ENCODE results near the gene PPP1R15B.
"Not testable (repeated sequence)": the region's sequence is repeated elsewhere in the genome, so short reads cannot be mapped to it uniquely, and the experiment has no call there.

PPP1R15B gene

GRCh38 chr1:204443871-204444581, 32.4 kb upstream of the PPP1R15B start:
- DNase-seq (ENCODE audit: low spot score) (no peak), FAIRE-seq (no peak)

- no peak for FAIRE-seq
- DNase-seq (ENCODE audit: low spot score) = no peak
Measured at GRCh38 chr1:204443260-204443619, 31.6 kb upstream of the PPP1R15B start.

DNA sequence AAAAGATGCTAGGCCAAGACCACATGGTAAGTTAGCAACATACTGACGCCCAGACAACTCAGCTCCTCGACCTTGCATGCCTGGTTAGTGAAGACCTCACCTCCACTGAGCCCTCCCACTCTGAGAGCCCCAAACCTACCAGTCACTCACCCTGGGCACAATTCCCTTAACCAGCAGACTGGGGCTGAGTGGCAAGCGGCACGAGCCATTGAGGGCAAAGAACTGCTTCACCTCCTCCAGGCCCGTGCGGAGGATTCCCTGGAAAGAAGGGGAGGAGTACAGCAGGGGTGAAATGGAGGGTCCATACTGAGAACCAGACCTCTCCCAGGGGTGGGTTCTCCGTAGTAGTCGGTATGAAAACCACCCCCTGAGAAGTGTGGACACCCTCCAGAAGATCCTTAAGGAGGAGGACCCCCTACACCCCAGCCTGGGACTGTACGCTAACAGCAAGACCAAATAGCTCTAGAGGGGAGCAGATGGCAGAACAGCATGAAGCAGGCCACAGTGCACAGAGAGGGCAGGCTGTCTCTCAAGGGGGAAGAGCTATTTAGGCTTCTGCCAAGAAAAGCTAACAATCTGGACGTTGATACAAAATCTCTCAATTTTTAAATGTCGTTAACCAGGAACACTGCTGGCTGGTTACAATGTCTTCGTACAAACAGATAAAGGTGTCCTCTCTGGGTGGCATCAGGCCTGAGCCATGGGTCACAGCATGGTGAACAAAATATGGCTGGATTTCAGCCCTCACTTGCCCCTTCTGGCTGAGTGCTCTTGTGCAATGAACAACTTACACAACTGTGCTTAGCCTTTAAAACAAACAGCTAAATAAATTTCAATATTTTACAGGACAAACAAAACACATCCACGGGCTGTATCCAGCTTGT, 31.0 kb upstream of the PPP1R15B start:
- DNase-seq (ENCODE audit: low spot score) (no peak), FAIRE-seq (no peak)

DNA sequence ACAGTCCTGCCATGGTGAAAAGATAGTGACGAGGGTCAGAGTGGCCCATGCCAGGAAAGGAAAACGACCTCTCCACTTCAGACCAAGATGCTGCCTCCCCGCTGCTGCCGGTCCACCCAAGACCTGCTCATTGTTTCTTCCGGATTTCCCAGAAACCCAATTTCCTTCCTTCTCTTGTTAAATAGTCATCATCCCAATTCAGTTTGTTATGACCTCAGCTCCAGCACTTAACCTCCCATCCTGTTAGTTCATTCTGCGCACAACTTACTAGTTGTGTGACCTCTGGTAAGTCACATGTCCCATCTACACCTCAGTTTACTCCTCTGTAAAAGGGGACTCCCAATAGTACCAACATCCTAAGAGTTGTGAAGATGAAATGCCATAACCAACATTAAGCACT, 29.9 kb upstream of the PPP1R15B start:
- FAIRE-seq (no peak), DNase-seq (ENCODE audit: low spot score) (no peak)

DNA sequence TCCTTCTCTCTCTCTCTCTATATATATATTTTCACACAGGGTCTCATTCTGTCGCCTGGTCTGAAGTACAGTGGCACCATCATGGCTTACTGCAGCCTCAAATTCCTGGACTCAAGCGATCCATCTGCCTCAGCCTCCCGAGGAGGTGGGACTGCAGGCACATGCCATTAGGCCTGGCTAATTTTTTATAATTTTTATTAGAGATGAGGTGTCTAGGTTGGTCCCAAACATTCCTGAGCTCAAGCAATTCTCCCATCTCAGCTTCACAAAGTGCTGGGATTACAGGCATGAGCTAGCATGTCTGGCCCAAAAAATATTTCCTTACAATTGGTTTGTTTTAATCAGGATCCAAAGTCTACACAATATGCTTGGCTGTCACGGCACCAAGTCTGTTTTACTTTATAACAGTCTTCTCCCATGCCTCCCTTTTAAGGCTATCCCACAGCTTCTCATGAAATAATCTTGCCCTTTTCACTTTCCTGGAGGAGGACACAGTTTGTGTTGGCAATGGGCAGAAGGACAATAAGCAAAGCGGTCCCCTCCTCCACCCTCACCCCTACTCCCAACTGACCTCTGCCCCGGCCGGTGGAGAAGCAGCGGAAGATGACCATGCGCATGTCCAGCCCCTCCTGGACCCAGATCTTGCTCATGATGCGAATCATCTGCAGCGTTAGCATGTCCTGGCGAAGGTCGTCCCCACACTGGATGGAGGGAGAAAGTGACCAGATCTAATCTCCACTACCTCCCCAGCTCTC, 28.2 kb upstream of the PPP1R15B start:
- FAIRE-seq = no peak
- DNase-seq (ENCODE audit: low spot score) = no peak

DNA sequence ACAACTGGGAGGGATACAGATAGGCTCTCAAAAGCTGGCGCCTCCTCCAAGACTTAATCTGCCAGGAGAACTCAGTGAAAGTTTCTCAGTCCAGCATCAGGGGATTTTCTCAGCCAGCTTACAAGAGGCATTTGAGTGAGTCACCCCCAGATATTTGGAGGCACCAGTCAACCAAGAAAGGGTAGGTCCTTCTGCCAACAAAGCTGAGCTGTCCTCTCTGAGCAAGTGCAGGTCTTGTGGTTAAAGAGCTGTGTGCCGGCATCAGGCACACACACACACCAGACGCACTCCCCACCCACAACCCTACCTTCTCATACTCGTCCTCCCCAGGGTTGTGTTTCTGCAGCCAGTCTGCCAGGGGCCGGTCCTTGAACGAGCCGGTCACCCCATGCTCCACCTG, 27.0 kb upstream of the PPP1R15B start:
- FAIRE-seq (no peak), DNase-seq (ENCODE audit: low spot score) (peak; percentile 75)

- DNase-seq (ENCODE audit: low spot score) (no peak), FAIRE-seq (no peak)
Measured at GRCh38 chr1:204437796-204438570, 26.4 kb upstream of the PPP1R15B start.

- FAIRE-seq = no peak
- no peak for DNase-seq (ENCODE audit: low spot score)
Measured at GRCh38 chr1:204435872-204436271, 24.3 kb upstream of the PPP1R15B start.

DNA sequence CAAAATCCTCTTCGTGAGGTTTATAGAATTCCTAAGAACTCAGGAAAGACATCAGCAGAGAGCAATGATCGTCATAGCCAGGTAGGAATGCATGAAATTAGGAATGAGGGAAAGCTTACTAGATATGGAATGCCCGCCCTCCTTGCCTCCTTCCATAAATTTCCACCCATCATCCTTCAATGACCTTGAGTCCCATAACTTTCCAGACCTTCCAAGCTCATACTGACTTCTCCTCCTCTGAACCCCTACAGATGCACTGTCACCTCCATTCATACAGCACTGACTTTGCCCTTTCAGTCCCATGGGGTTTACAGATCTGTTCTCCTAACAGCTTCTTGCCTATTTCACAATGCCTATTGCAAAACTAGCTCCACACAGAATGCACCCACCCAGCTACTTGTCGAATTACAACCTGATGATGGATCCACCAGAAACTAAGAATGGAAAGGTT, 23.8 kb upstream of the PPP1R15B start:
- no peak for FAIRE-seq
- no peak for DNase-seq (ENCODE audit: low spot score)

DNA sequence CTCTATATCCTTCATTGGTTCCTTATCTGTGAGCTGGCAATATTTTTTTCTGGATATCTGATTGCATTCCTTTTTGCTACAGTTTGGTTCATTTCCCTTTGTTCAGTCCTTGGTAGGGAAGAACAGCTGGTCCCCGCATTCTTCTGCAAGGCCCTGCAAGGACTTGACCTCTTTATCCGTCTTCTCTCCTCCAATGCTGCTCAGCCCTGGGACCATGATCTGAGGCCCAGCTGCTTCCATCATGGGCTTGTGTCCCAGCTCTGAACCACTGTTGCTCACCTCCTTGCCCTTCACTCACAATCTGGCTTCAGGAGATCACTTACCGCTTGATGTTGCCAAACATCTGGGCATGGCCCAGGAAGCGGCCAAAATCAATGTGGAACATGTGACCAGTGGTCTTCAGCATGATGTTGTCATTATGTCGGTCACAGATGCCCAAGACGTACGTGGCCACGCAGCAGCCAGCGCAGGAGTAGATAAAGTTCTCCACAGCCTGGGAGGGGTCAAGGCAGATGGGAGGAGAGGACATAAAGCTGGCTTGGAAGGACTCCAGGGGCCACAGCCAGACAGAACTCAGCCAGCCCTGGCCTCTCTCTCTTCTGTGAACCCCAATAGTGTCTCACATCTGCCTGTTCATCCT, 22.6 kb upstream of the PPP1R15B start:
- DNase-seq (ENCODE audit: low spot score) (no peak), FAIRE-seq (no peak)

DNA sequence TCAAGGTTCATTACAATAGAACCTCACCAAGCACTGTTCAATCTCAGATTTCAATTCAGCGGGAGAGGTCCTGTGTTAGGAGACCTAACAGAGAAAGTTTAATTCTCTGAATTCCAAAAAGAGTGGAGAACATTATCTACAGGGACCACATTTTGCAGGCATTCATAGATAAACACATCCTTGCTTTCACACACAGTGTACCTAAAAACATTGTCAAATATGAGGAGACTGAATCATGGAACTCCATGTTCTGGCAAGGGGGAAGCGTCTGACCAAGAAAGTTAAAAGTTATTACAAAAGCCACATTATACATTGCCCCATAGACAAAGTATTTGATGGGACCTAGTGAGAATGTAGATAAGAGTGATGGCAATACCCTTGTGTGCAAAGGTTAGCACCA, 21.1 kb upstream of the PPP1R15B start:
- FAIRE-seq = no peak
- DNase-seq (ENCODE audit: low spot score) = no peak

GRCh38 chr1:204431310-204432184, 19.9 kb upstream of the PPP1R15B start:
- peak; percentile 76 for DNase-seq (ENCODE audit: low spot score)
- no peak for FAIRE-seq

GRCh38 chr1:204429746-204430145, 18.1 kb upstream of the PPP1R15B start:
- DNase-seq (ENCODE audit: low spot score) (no peak), FAIRE-seq (no peak)

DNA sequence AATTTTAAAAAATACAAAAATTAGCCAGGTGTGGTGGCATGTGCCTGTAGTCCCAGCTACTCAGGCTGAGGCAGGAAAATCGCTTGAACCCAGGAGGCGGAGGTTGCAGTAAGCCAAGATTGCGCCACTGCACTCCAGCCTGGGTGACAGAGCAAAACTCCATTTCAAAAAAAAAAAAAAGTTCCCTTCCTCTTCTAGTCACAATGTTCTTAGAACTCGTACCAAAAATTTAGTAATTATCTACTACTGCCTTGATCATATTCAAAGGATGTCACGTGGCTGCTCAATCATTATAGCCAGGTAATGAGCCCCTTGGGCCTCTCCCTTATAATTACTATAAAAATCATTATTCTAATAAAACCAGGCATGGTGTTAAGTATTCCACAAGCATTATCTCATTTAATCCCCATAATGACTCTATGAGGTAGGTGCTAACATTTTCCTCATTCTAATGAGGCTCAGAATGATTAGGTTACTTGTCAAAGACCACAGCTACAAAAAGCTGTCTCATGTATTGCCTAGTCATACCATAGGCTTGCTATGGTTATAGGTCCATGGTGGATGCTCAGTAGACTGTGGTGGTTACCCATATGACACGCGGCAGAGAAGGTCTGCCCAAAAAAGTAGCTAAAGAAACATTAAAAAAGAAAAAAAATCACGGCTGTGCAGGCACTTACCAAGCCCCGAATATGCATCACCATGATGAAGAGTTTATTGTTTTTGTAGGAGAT, 15.5 kb upstream of the PPP1R15B start:
- DNase-seq (ENCODE audit: low spot score) = no peak
- FAIRE-seq = no peak

GRCh38 chr1:204426474-204426873, 14.9 kb upstream of the PPP1R15B start:
- no peak for DNase-seq (ENCODE audit: low spot score)
- FAIRE-seq = no peak

GRCh38 chr1:204426035-204426436, 14.4 kb upstream of the PPP1R15B start:
- DNase-seq (ENCODE audit: low spot score) (no peak), FAIRE-seq (no peak)

- no peak for FAIRE-seq
- no peak for DNase-seq (ENCODE audit: low spot score)
Measured at GRCh38 chr1:204424621-204425020, 13.0 kb upstream of the PPP1R15B start.

- not testable (repeated sequence) for DNase-seq (ENCODE audit: low spot score); FAIRE-seq
Measured at GRCh38 chr1:204422061-204422705, 10.6 kb upstream of the PPP1R15B start.

- FAIRE-seq = no peak
- no peak for DNase-seq (ENCODE audit: low spot score)
Measured at GRCh38 chr1:204421441-204421840, 9.8 kb upstream of the PPP1R15B start.
